NCI-H2029 treated with DMSO at 0.1 percent for 48 hours (cell line): ENCODE data around the gene NDE1.

Experiments used
- DNase-seq: peaks from one replicate; lab custom pipeline; 2025; lab: John Stamatoyannopoulos, UW

Gene NDE1

DNA sequence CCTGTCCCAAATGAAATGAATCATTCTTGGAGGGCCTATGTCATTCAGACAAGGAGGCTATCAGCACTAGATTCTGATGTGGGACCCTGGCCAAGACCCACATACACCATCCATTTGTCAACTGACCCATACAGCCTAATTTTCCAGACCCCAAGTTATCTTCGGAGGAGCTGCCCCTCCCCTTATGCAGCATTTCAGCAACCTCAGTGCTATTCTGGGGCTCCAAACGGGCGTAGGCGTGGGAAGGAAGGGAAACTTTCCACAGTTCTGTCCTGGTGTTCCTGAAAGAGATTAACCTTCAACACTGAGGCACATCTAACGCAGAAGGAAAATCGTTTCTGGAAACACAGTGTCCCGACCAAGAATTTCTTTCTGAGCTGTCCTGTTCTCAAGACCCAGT lies 120.1 kb downstream of the NDE1 start:
- DNase-seq: no peak

GRCh38 chr16:15770512-15770911 lies 120.5 kb downstream of the NDE1 start:
- no peak for DNase-seq

DNA sequence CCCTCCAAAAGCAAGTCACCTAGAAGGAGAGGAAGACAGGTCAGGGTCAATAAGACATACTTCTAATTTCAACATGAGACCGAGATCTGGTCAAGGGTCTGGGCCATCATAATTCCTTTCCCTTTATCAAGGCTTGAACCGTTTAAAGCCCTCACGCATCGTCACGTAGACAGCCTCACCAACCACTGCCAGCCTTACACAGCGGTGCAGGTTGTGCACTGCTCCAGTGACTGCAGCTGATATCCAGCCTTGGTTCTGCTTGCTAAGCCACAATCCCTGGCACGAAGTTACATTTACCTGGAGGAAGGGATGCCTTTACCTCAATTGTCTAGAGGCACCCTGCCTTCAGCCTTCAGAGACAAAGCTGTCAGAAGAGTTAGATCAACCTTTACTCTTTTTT lies 121.6 kb downstream of the NDE1 start:
- no peak for DNase-seq

GRCh38 chr16:15772579-15773293 lies 122.7 kb downstream of the NDE1 start:
- no peak for DNase-seq

DNA sequence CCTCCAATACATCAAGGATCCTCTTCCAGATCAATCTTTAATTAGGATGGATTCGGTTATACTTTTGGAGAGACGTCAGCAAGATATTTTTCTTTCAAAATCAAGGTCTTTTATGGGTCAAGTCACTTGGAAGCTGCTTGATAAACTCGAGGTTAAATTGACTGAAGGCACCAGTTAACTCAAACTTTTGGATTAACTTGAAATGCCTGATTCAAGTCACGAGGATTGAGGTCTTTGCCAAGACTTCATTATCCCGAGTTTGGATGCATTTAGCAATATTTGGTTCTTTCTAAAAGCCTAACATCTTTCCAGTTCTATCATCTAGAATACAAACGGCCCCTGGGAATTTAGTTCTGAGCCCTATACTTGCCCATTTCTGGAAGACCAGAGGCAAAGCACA lies 123.9 kb downstream of the NDE1 start:
- DNase-seq: no peak

DNA sequence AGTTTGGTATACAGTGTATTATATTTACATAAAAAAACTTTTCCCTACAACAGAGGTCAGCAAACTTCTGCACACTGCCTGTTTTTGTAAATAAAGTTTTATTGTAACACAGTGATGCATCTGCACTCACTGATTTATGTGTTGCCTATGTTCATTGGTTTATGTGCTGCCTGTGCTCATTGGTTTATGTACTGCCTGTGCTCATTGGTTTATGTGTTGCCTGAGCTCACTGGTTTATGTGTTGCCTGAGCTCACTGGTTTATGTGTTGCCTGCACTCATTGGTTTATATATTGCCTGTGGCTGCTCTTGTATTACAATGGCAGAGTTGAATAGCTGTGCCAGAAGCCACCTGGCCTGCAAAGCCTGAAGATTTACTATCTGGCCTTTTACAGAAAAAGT lies 125.2 kb downstream of the NDE1 start:
- DNase-seq: no peak

GRCh38 chr16:15775663-15776304 lies 125.7 kb downstream of the NDE1 start:
- no peak for DNase-seq
